Tibial nerve (tissue), 4 donors: ENCODE results near the gene ENOX1. TPM values are rescaled to one million over a fixed set of nuclear protein-coding genes. Genes with fewer than 3 reads are reported as not detected.

ENCODE experiments used
- DNase-seq, 2 donors: peaks; one replicate each; pipeline ENCODE4 v3.0.0-alpha.2; 2019; ENCODE audit warnings: low spot score in 2 of 2
- H3K27ac ChIP-seq, 4 donors: fragments of 200-600 bp; sonication (generic) in 3 of 4; one replicate each; pipeline ENCODE4 v1.5.1; 2017 to 2019; ENCODE audit warnings: mild to moderate bottlenecking in 1 of 4
- H3K27me3 ChIP-seq, 2 donors: fragments of 200-600 bp; sonication (generic) in 1 of 2; one replicate each; pipeline versions ENCODE4 v1.5.1 to v1.6.0; 2017 to 2019
- H3K36me3 ChIP-seq, 3 donors: fragments of 200-600 bp; sonication (generic); one replicate each; pipeline ENCODE4 v1.5.1; 2018 to 2019
- H3K4me1 ChIP-seq, 4 donors: fragments of 200-600 bp; sonication (generic) in 3 of 4; one replicate each; pipeline ENCODE4 v1.5.1; 2017 to 2019
- H3K4me3 ChIP-seq, 4 donors: fragments of 200-600 bp; sonication (generic) in 3 of 4; one replicate each; pipeline ENCODE4 v1.5.1; 2017 to 2019; ENCODE audit warnings: mild to moderate bottlenecking in 1 of 4, moderate library complexity in 1 of 4
- H3K9me3 ChIP-seq, 4 donors: fragments of 200-600 bp; sonication (generic) in 3 of 4; one replicate each; pipeline ENCODE4 v1.5.1; 2017 to 2019
- CTCF ChIP-seq, 5 experiments: fragments of 200-600 bp in 3 of 5; fragments of 450-650 bp in 2 of 5; sonication (generic) in 3 of 5; IDR thresholded peaks; one replicate each; pipeline ENCODE4 v1.5.1; 2016 to 2019; ENCODE audit warnings: antibody characterized with exemption in 5 of 5, mild to moderate bottlenecking in 3 of 5, moderate library complexity in 2 of 5
- EP300 ChIP-seq, 2 donors: sonication (generic); formaldehyde crosslinking; IDR thresholded peaks; one replicate each; pipeline ENCODE4 v1.6.1; 2017; ENCODE audit warnings: antibody characterized with exemption in 2 of 2, mild to moderate bottlenecking in 1 of 2
- POLR2A ChIP-seq, 2 donors: fragments of 450-650 bp; IDR thresholded peaks; one replicate each; pipeline ENCODE4 v1.6.1; 2017; ENCODE audit warnings: antibody characterized with exemption in 2 of 2, mild to moderate bottlenecking in 2 of 2, moderate library complexity in 2 of 2
- WGBS, 2 donors: methylation state at CpG; one replicate each; pipeline ENCODE4 v1.1.5; 2018; 5-methylcytosine and 5-hydroxymethylcytosine counted together
- total RNA-seq, 4 donors: library from RNA; depleted of rRNA; stranded (reverse); fragments of >200 nt; gene quantifications; one replicate each; pipeline ENCODE4 v1.1.0, GENCODE V29; 2016

Gene ENOX1
- total RNA-seq, 4 donors from 2014 or later = 2.6 to 8.2 (median 4.6) TPM

DNA sequence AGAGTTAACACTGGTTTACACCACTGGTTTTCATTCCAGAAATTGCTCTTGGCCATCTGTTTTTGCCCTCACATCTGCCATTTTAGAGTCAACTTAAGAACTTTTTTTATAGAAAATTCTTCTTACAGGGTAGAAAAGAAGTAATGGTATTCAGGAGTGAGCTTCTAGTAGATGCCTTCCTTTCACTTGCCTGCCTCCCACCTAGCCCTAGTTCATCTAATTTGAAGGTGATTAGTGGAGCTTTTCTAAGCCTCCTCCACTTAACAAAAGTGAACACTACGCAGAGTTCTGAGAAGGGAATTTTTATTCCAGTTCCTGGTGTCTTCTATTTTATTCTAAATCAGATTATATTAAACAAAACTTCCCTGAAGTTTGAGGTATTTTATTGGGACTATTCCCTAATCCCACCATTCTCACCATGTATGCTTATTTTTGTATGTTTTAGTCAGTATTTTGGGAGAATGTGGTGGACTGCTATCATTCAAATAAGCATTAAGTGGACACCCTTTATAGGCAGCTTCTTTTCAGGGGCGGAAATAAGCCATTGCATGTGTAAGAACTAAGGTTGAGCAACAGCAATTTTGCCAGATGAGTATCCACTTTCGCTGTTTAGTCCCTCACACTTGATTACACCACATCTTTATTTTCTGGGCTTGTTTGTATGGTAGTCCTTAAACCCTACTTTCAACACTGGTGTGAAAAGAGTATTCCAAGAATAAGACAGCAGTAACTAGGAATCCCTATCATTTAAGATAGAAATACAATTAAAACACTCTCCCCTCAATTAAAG, 156.9 kb downstream of the ENOX1 start:
- no peak overlapping the region for H3K4me3 ChIP-seq
- no peak for DNase-seq
- peaks cover 0 to 5% (median 0%) of the 10 kb centered on the region in 4 donors for H3K9me3 ChIP-seq
- no peaks in the 10 kb centered on the region for H3K27me3 ChIP-seq
- H3K27ac ChIP-seq = no peak overlapping the region
- no peak for TF ChIP-seq CTCF (IDR thresholded peaks at IDR 0.05)
- no peak for TF ChIP-seq POLR2A (IDR thresholded peaks at IDR 0.05)
- TF ChIP-seq EP300 (IDR thresholded peaks at IDR 0.05) = no peak
- no peaks in the 10 kb centered on the region for H3K4me1 ChIP-seq
- WGBS, 2 donors = 94 to 97% methylated on average over 3 of the region's 3 CpGs
- H3K36me3 ChIP-seq = no peaks in the 10 kb centered on the region

DNA sequence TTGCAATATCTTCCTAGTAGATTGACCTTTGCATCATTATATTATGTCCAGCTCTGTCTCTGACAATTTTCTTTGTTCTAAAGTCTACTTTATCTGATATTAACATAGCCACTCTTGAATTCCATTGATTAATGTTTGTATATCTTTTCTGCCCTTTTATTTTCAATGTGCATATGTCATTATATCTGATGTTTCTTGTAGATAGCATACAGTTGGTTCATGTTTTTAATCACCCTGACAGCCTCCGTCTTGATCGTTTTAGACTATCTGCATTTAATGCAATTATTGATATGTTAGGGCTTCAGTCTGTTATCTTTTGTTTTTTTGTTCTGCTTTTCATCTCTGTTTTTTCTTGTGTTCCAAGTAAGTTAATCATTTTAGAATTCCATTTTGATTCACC, 159.8 kb downstream of the ENOX1 start:
- Histone ChIP-seq H3K9me3 (peaks cover 0 to 8% (median 0%) of the 10 kb centered on the region in 4 donors), H3K27ac (no peak overlapping the region), H3K4me3 (no peak overlapping the region), H3K4me1 (no peaks in the 10 kb centered on the region), H3K36me3 (no peaks in the 10 kb centered on the region), H3K27me3 (no peaks in the 10 kb centered on the region)
- TF ChIP-seq EP300 (IDR thresholded peaks at IDR 0.05) = no peak
- no peak for TF ChIP-seq POLR2A (IDR thresholded peaks at IDR 0.05)
- TF ChIP-seq CTCF (IDR thresholded peaks at IDR 0.05) = no peak
- no peak for DNase-seq
- WGBS, 2 donors = 91 to 95% methylated on average over 2 of the region's 2 CpGs

GRCh38 chr13:43614063-43614462, 172.7 kb downstream of the ENOX1 start:
- peaks cover 0 to 6% (median 0%) of the 10 kb centered on the region in 4 donors for H3K9me3 ChIP-seq
- DNase-seq = no peak
- no peaks in the 10 kb centered on the region for H3K36me3 ChIP-seq
- TF ChIP-seq POLR2A (IDR thresholded peaks at IDR 0.05) (no peak), EP300 (IDR thresholded peaks at IDR 0.05) (no peak), CTCF (IDR thresholded peaks at IDR 0.05) (no peak)
- no peaks in the 10 kb centered on the region for H3K27me3 ChIP-seq
- H3K4me3 ChIP-seq = no peak overlapping the region
- H3K27ac ChIP-seq = no peak overlapping the region
- peaks cover 0 to 20% (median 2%) of the 10 kb centered on the region in 4 donors for H3K4me1 ChIP-seq

- DNase-seq = no peak
- no peaks in the 10 kb centered on the region for H3K36me3 ChIP-seq
- H3K9me3 ChIP-seq = no peaks in the 10 kb centered on the region
- no peak overlapping the region for H3K4me3 ChIP-seq
- H3K27ac ChIP-seq = no peak overlapping the region
- no peak for TF ChIP-seq EP300 (IDR thresholded peaks at IDR 0.05)
- no peak for TF ChIP-seq POLR2A (IDR thresholded peaks at IDR 0.05)
- TF ChIP-seq CTCF (IDR thresholded peaks at IDR 0.05) = no peak
- no peaks in the 10 kb centered on the region for H3K27me3 ChIP-seq
- WGBS, 2 donors = 83 to 85% methylated on average over 3 of the region's 3 CpGs
- peaks cover 0 to 20% (median 2%) of the 10 kb centered on the region in 4 donors for H3K4me1 ChIP-seq
These were observed 175.2 kb downstream of the ENOX1 start for GRCh38 chr13:43611281-43612273.
